ENCODE measurements around the gene ESYT1. TPM values are rescaled to one million over a fixed set of nuclear protein-coding genes. Genes with fewer than 3 reads are reported as not detected.
A peak's percentile ranks its signal among the peaks of the same experiment; 100 is the strongest.

ESYT1 gene
- total and polyA plus RNA-seq, 9 of the 15 experiments (the other 6 are each of a cell fraction or from before 2014, with no cell fraction given): 132 to 420 (median 164) TPM

- Histone ChIP-seq H3K9me3 (replicated peaks; ENCODE audit: control insufficient read depth, insufficient read depth, low read depth, low read length) (no peaks in the 10 kb centered on the region), H3K9me1 (ENCODE audit: control insufficient read depth, insufficient read depth, low read length) (no peaks in the 10 kb centered on the region), H3K79me2 (ENCODE audit: control insufficient read depth, insufficient read depth, low read length) (no peaks in the 10 kb centered on the region), H3K27ac (ENCODE audit: extremely low read depth, low read depth, low read length) (no peak overlapping the region), H3K27me3 (ENCODE audit: control insufficient read depth in 2 of 2, insufficient read depth in 2 of 2, low read length in 2 of 2) (no peaks in the 10 kb centered on the region), H3K4me1 (replicated peaks in 1 of 2; ENCODE audit: control insufficient read depth in 2 of 2, insufficient read depth in 2 of 2, low read length in 2 of 2) (peaks cover under 1 to 6% of the 10 kb centered on the region in 2 experiments; a peak in 3 of 5 replicates), H3K9ac (ENCODE audit: insufficient read depth in 1 of 2, low read depth in 2 of 2, low read length in 2 of 2) (no peak overlapping the region), H3K4me3 (no peak overlapping the region), H2AFZ (ENCODE audit: low read depth, low read length) (no peak overlapping the region), H3K36me3 (ENCODE audit: control insufficient read depth, insufficient read depth, low read length) (peaks cover 92% of the 10 kb centered on the region), H3K4me2 (ENCODE audit: insufficient read depth, low read length) (no peak overlapping the region), H4K20me1 (replicated peaks; ENCODE audit: control insufficient read depth, insufficient read depth, low read length) (no peaks in the 10 kb centered on the region; the same call in 1 of the 2 replicates)
- ChIA-PET POLR2A (interaction anchor here (0.6 to 1.4 kb wide), 6 partner anchors 8 to 441 kb away, joined by 3 to 4 read pairs (median 4); no protein-coding TSS in a partner anchor), CTCF (ENCODE audit: low intra/inter-chr PET ratio) (no interaction called here)
- WGBS (ENCODE audit: insufficient coverage, low coverage, missing lambda C conversion rate): 97% methylated on average over 11 of the region's 11 CpGs
- no TSS peak for BruUV-seq (replicated peaks)
- ATAC-seq (no peak), DNase-seq (ENCODE audit: extremely low read depth in 1 of 4, low spot score in 3 of 4) (no peak), FAIRE-seq (no peak)
- intact Hi-C loops (cut with micrococcal nuclease) (no loop called here), in situ Hi-C loops (cut with MboI) (no loop called here)
- peak; percentile 81 for TF ChIP-seq C11orf30 (IDR thresholded peaks at IDR 0.05; ENCODE audit: low read depth)
- TF ChIP-seq POLR2G (IDR thresholded peaks at IDR 0.05; ENCODE audit: low read depth, low read length): peak; percentile 19; the same call in 1 of the 2 replicates
- peak; percentile 66 for TF ChIP-seq MAFF (IDR thresholded peaks at IDR 0.05; ENCODE audit: low read length)
- TF ChIP-seq ZBTB8A (IDR thresholded peaks at IDR 0.05; ENCODE audit: partially characterized antibody): no peak
- TF ChIP-seq, protein P1, sequence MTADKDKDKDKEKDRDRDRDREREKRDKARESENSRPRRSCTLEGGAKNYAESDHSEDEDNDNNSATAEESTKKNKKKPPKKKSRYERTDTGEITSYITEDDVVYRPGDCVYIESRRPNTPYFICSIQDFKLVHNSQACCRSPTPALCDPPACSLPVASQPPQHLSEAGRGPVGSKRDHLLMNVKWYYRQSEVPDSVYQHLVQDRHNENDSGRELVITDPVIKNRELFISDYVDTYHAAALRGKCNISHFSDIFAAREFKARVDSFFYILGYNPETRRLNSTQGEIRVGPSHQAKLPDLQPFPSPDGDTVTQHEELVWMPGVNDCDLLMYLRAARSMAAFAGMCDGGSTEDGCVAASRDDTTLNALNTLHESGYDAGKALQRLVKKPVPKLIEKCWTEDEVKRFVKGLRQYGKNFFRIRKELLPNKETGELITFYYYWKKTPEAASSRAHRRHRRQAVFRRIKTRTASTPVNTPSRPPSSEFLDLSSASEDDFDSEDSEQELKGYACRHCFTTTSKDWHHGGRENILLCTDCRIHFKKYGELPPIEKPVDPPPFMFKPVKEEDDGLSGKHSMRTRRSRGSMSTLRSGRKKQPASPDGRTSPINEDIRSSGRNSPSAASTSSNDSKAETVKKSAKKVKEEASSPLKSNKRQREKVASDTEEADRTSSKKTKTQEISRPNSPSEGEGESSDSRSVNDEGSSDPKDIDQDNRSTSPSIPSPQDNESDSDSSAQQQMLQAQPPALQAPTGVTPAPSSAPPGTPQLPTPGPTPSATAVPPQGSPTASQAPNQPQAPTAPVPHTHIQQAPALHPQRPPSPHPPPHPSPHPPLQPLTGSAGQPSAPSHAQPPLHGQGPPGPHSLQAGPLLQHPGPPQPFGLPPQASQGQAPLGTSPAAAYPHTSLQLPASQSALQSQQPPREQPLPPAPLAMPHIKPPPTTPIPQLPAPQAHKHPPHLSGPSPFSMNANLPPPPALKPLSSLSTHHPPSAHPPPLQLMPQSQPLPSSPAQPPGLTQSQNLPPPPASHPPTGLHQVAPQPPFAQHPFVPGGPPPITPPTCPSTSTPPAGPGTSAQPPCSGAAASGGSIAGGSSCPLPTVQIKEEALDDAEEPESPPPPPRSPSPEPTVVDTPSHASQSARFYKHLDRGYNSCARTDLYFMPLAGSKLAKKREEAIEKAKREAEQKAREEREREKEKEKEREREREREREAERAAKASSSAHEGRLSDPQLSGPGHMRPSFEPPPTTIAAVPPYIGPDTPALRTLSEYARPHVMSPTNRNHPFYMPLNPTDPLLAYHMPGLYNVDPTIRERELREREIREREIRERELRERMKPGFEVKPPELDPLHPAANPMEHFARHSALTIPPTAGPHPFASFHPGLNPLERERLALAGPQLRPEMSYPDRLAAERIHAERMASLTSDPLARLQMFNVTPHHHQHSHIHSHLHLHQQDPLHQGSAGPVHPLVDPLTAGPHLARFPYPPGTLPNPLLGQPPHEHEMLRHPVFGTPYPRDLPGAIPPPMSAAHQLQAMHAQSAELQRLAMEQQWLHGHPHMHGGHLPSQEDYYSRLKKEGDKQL (CRISPR knock-in tag; IDR thresholded peaks at IDR 0.05; ENCODE audit: borderline replicate concordance): no peak
- peak; percentile 92 for TF ChIP-seq ZNF316 (IDR thresholded peaks at IDR 0.05)
- peak; percentile 63 for TF ChIP-seq MAFG (tag; conservative IDR thresholded peaks at IDR 0.05)
- TF ChIP-seq, protein P2, sequence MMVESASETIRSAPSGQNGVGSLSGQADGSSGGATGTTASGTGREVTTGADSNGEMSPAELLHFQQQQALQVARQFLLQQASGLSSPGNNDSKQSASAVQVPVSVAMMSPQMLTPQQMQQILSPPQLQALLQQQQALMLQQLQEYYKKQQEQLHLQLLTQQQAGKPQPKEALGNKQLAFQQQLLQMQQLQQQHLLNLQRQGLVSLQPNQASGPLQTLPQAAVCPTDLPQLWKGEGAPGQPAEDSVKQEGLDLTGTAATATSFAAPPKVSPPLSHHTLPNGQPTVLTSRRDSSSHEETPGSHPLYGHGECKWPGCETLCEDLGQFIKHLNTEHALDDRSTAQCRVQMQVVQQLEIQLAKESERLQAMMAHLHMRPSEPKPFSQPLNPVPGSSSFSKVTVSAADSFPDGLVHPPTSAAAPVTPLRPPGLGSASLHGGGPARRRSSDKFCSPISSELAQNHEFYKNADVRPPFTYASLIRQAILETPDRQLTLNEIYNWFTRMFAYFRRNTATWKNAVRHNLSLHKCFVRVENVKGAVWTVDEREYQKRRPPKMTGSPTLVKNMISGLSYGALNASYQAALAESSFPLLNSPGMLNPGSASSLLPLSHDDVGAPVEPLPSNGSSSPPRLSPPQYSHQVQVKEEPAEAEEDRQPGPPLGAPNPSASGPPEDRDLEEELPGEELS (CRISPR knock-in tag; IDR thresholded peaks at IDR 0.05; ENCODE audit: borderline replicate concordance): no peak
- peak; percentile 52; the same call in 1 of the 2 replicates for TF ChIP-seq MAFK (IDR thresholded peaks at IDR 0.05; ENCODE audit: low read length)
- TF ChIP-seq, protein P3, sequence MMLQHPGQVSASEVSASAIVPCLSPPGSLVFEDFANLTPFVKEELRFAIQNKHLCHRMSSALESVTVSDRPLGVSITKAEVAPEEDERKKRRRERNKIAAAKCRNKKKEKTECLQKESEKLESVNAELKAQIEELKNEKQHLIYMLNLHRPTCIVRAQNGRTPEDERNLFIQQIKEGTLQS (IDR thresholded peaks at IDR 0.05): no peak
- TF ChIP-seq, protein P3 (CRISPR knock-in tag; conservative IDR thresholded peaks at IDR 0.05): no peak
These were observed 41.2 kb downstream of the ESYT1 start for GRCh38 chr12:56169229-56169759.

Measured in K562 (cell line).